COLO668 (cell line): ENCODE results near the gene LAMA3.

Experiments used
- DNase-seq: peaks from one replicate; lab custom pipeline; 2025; ENCODE audit not compliant: unreplicated experiment; lab: John Stamatoyannopoulos, UW

LAMA3 gene

DNA sequence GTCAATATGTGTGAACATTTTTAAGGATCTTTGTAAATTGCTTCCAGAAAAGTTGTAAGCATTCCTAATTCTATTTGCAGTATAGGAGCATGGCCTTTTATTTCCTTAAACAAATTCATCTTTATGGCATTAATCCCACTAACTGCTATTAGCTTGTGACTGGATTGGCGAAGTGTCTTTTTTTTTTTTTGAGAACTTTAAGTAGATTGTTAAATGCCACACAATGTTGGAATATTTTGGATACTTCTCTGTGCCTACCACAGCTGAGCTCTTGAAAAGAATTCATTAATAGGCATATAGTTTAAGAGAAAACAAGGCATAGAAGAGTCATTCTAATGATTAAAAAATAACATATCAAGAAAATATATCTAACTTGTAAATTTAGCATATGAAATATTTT is 129.7 kb downstream of the LAMA3 start:
- DNase-seq, result no peak

- no peak for DNase-seq
These were observed 133.5 kb downstream of the LAMA3 start for GRCh38 chr18:23822590-23823385.

- no peak for DNase-seq
These were observed 135.0 kb downstream of the LAMA3 start for GRCh38 chr18:23824240-23824639.

- DNase-seq, result no peak
These were observed 135.4 kb downstream of the LAMA3 start for GRCh38 chr18:23824669-23825068.

GRCh38 chr18:23825496-23825895 is 136.2 kb downstream of the LAMA3 start:
- no peak for DNase-seq

DNA sequence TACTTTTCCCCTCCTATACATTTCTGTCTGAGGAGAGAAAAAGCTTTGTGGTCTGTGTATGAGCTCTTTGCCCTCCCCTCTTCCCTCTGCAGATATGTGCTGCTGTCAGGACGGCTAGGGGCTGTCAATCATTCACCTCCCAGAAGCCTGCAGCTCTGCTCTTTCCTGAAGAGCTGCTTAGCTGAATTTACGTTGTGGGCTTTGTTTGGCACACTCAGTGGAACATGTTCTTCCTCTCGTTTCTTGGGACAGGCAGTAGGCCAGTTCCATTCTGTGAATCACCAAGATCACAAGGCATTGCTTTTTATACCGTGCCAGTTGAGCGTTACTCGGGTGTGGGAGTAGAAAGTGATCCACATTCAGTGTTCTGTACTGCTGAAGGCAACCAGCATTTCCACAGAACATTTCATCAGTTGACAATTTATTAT is 136.7 kb downstream of the LAMA3 start:
- no peak for DNase-seq

GRCh38 chr18:23826850-23827620 is 137.8 kb downstream of the LAMA3 start:
- no peak for DNase-seq

DNA sequence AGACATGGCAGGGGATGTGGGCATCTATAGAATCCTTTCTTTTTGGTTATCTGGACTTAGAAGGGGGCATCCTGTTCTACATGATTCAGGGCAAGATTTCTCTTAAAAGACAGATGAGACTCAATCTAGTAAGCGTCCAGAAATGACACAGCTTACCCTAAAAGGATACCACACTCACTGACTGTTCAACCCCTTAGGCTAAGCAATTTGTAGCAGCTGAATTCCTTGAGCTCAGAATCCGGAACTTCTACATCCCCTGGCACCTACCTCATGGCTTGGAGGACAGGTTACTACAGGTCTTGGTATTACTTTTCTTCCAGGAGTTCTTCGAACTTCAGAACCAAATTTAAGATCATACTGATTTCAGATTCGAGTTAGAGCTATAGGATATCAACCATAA is 138.4 kb downstream of the LAMA3 start:
- no peak for DNase-seq

- peak; percentile 37 for DNase-seq
These were observed 139.2 kb downstream of the LAMA3 start for GRCh38 chr18:23828426-23828825.

DNA sequence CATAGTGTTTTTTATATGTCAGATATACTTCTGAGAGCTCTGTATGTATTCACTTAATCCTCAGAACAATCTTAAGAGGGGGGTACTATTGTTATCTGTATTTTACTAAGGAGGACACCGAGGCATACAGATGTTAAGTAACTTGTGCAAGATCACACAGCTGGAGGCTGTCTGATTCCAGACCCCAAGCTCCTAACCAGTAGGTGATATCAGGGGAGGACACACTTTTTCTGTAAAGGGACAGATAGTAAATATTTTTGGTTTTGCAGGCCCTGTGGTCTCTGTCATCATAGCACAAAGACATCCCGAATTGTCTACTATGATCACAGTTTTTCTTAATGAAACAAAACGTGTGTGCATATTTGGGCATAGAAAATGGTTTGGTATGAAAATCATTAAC is 143.7 kb downstream of the LAMA3 start:
- DNase-seq, result no peak

DNA sequence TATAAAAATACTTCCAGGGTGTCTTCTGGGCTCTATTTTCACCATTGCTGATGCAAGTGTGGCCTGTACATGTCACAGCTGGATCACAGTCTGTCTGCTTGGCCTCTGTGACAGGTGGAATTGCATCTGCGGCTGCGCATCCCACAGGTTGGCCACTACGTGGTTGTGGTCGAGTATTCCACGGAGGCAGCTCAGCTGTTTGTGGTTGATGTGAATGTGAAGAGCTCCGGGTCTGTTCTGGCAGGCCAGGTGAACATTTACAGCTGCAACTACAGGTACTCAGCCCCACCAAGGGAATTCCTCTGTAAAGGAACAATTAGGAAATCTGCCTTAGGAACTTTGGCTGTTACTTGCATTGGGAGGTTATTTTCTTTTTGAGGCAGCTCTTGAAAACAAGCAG is 144.5 kb downstream of the LAMA3 start:
- DNase-seq, result no peak

GRCh38 chr18:23835091-23835490 is 145.8 kb downstream of the LAMA3 start:
- DNase-seq, result no peak

- no peak for DNase-seq
These were observed 146.3 kb downstream of the LAMA3 start for GRCh38 chr18:23835506-23835905.

DNA sequence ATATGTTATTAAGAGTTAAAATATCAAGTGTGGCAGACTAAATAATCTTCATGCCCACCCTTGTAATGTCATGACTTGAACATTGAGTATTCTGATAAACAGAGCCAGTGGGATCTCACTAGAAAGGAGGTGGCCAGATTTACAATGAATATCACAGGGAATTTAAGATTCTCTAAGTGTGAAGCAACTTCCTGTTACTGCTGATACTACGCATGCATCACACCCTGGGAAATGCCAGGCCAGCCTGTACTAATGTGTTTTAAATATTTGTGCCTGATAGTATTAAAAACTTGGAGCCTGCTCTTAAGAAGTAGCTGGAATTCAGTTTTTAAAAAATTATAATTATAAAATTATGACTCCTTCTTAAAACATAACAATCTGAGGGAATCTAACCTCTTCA is 148.3 kb downstream of the LAMA3 start:
- DNase-seq, result no peak

DNA sequence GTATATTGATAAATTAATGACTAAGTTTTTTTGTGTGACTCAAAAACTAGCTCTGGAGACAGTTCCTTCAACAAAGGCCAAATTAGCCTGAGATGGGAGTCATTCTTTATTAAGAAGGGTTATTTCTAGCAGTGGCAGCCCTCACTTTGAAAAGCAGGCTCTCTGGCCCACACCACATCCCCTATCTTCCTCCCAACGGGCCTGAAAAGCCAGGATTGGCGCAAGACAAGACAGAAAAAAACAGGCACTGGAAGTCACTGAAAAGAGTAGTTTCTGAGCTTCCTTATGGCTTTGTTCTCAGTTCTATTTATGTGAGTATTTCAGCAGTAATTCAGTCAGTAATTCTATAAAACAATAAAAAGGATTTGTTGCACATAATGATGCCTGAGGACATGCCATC is 149.0 kb downstream of the LAMA3 start:
- no peak for DNase-seq

- DNase-seq, result no peak
These were observed 149.6 kb downstream of the LAMA3 start for GRCh38 chr18:23838801-23839366.

GRCh38 chr18:23842305-23842704 is 153.1 kb downstream of the LAMA3 start:
- DNase-seq, result no peak

DNA sequence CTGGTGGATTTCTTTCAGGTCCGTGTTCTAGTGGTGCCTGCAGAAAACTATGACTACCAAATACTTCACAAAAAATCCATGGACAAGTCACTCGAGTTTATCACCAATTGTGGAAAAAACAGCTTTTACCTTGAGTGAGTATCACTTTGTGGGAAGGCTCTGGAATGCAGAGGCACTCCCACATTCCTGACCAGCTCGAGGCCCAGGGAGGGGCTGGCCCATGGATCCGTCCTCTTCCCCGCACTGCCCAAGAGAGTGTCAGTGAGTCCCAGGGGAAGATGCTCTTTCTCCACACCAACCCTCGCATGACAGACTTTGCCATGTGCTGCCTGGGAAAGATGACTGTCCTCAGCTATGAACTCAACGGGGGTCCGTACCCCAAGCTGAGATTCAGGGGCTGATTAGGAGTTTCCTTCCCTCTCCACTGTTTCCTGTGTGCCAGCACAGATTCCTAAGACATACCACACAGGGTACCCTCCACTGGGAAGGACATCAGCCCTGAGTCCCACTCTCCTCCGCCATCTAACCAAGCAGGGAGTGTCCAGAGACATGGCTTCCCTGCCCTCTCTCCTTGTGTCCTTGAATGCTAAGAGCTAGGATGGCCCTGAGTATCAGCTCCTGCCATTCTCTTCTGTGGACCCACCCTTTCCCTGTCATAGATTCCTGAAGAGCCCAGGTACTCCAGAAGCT is 155.9 kb downstream of the LAMA3 start:
- no peak for DNase-seq

DNA sequence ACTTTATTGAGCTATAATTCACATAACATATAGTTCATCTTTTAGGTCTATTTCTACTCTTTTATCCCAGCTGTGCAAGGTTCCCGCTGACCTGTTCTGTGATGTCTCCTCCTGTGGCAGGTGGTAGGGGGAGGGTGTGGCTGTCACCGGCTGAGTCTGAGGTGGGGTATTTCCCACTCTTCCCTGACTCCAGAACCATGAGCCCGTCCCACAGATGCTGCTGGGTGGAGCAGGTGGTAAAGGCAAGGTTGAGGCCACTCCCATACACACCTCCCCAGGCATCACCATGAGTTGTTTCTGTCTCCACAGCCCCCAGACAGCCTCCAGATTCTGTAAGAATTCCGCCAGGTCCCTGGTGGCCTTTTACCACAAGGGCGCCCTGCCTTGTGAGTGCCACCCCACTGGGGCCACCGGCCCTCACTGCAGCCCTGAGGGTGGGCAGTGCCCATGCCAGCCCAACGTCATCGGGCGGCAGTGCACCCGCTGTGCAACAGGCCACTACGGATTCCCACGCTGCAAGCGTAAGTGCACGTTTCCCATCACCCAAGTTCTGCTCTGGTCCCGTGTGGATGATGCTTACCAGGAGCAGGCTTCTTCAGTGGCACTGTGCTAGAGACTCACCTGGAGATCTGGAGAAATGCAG is 156.9 kb downstream of the LAMA3 start:
- DNase-seq, result no peak

DNA sequence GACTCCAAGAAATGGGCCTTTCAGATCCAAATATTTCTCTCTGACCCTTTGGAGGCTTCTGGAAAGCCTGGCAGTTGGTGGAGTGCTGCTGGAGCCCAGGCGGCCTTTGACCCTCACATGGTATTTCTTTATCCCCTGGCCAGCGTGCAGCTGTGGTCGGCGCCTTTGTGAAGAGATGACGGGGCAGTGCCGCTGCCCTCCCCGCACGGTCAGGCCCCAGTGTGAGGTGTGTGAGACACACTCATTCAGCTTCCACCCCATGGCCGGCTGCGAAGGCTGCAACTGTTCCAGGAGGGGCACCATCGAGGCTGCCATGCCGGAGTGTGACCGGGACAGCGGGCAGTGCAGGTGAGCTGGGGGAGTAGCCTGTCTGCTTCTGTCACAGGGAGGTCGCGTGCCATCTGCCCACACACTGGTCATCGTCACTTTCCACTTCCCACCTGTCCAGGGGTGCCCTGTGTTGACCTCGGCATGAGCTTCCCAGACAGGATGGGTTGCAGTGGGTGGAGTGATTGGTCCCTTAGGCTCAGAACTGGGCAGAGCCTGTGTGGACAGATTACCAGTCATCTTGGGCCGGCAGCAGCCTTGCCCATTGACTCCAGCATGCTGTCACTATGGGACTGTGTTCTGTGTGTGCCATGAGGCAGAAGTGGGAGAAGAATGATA is 158.2 kb downstream of the LAMA3 start:
- DNase-seq, result no peak
